Gastrocnemius medialis (tissue), 4 donors: ENCODE data around the gene PLSCR3.
"Not testable (repeated sequence)": the region's sequence is repeated elsewhere in the genome, so short reads cannot be mapped to it uniquely, and the experiment has no call there.

Experiments
- POLR2A ChIP-seq, 2 donors: fragments of 450-650 bp; IDR thresholded peaks; one replicate each; pipeline ENCODE4 v1.6.1; 2017; ENCODE audit warnings: antibody characterized with exemption in 2 of 2, mild to moderate bottlenecking in 2 of 2, moderate library complexity in 2 of 2
- TF ChIP-seq, protein P1 (sequence below), 5 experiments: fragments of 450-650 bp in 3 of 5; fragments of 200-600 bp in 2 of 5; sonication (generic) in 2 of 5; IDR thresholded peaks in 4 of 5; conservative IDR thresholded peaks in 1 of 5; 1 replicate in 4 of 5; 2 replicates in 1 of 5; pipeline ENCODE4 v1.5.1; 2016 to 2019; ENCODE audit warnings: antibody characterized with exemption in 5 of 5, mild to moderate bottlenecking in 3 of 5, moderate library complexity in 3 of 5

DNA sequence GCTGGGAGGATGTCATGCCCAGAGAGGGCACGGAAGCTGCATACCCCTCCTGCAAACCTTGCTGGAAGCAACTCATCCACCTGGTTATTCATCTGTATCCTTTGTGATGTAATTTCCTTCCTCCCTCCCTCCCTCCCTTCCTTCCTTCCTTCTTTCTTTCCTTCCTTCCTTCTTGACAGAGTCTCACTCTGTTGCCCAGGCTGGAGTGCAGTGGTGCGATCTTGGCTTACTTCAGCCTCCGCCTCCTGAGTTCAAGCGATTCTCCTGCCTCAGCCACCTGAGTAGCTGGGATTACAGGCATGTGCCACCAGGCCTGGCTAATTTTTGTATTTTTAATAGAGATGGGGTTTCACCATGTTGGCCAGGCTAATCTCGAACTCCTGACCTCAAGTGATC is 25.7 kb downstream of the PLSCR3 start:
- TF ChIP-seq, protein P1, sequence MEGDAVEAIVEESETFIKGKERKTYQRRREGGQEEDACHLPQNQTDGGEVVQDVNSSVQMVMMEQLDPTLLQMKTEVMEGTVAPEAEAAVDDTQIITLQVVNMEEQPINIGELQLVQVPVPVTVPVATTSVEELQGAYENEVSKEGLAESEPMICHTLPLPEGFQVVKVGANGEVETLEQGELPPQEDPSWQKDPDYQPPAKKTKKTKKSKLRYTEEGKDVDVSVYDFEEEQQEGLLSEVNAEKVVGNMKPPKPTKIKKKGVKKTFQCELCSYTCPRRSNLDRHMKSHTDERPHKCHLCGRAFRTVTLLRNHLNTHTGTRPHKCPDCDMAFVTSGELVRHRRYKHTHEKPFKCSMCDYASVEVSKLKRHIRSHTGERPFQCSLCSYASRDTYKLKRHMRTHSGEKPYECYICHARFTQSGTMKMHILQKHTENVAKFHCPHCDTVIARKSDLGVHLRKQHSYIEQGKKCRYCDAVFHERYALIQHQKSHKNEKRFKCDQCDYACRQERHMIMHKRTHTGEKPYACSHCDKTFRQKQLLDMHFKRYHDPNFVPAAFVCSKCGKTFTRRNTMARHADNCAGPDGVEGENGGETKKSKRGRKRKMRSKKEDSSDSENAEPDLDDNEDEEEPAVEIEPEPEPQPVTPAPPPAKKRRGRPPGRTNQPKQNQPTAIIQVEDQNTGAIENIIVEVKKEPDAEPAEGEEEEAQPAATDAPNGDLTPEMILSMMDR (IDR thresholded peaks at IDR 0.05 in 4 of 5, conservative IDR thresholded peaks at IDR 0.05 in 1 of 5), result not testable (repeated sequence)
- not testable (repeated sequence) for TF ChIP-seq POLR2A (IDR thresholded peaks at IDR 0.05)
